Activated CD8-positive, alpha-beta memory T cell treated with anti-CD3 and anti-CD28 coated beads, Interleukin-2, amount 50 U/mL, for 1 hour (primary cell): ENCODE data around the gene CREG2.
"Not testable (repeated sequence)": the region's sequence is repeated elsewhere in the genome, so short reads cannot be mapped to it uniquely, and the experiment has no call there.

Experiments used
- DNase-seq: peaks from one replicate; pipeline ENCODE4 v3.0.0-alpha.2; 2020; ENCODE audit errors: extremely low read depth

CREG2 gene

DNA sequence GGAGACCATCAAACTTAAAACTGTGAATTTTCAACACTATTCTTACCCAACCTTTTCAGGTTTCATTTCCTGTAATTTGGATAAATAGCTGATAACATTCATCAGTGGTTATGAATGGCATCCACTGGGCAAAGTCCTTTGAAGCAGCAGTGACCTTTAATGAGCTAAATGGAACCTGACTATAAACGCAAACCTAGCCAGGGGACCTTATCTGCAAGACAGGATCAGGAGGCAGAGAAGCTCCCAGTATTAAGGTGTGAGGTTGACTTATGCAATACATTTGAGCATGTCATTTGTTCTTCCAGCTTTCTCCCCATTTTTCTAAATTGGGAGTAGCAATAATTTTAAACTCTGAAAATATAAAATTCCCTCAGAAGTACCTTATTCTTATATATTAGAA is 38.4 kb downstream of the CREG2 start:
- DNase-seq: no peak

DNA sequence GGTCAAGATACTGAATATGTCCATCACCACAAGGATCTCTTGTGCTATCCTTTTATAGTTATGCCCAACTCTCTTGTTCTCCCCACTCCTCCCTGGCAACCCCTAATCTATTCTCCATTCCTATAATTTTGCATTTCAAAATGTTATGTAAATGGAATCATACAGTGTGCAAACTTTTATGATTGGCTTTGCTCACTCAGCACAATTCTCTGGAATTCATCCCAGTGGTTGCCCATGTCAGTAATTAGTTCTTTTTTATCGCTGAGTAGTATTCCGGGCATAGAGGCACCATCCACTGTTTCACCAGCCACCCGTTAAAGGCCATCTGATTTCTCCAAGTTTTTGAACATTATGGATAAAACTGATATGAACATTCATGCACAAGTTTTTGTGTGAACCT is 40.4 kb downstream of the CREG2 start:
- DNase-seq: no peak

DNA sequence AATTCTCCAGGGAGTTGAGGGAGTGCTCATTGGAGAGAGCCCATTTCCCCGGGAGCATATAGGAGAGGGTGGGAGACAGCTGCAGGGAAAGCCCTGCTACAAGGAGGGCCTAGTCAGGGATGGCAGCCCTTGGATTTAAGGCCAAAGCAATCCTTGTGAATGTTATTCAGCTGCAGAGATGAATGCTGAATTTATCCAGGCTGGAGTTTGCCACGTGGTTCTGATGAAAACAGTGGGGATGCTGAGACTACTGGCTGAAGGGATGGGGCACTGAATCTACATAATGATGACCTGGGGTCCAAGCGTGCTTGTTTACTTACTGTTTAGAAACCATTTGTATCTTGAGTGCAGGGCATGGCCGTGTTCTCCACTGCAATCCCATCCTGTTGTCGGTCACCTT is 43.2 kb downstream of the CREG2 start:
- no peak for DNase-seq

- DNase-seq: no peak
Measured at GRCh38 chr2:101342625-101343008, 44.7 kb downstream of the CREG2 start.

DNA sequence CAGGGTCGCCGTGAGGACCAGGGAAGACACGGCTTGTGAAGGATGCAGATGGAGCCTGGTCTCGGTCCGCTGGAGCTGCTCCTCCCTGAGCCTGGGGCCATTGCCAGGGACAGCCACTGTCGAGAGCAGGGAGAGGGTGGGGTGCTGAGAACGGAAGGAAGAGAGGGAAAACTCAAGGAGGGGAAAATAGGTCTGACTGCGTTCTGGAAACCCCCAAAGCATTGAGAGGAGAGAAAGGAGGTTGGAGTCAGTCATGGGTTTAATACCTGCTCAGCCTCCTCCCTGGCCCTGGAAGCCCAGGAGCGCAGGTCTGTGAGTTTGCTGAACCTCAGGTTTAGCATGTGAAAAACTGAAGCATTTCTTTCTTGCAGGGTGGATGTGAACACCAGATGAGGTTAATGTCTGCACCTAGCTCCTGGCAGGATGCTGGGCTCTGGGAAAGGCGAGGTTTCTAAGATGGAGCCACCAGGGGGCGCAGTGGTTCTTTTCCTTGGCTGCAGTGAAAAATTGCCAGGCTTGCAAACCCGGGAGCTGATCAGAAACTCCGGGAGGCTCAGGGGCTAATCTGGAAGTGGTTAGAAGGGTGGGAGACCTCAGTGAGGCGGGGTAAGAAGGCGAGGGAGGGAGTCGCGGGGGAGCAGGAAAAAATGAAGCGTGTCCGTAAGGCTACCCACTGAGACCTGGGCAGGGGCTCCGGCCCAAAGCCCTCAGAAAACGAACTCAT is 45.2 kb downstream of the CREG2 start:
- no peak for DNase-seq

DNA sequence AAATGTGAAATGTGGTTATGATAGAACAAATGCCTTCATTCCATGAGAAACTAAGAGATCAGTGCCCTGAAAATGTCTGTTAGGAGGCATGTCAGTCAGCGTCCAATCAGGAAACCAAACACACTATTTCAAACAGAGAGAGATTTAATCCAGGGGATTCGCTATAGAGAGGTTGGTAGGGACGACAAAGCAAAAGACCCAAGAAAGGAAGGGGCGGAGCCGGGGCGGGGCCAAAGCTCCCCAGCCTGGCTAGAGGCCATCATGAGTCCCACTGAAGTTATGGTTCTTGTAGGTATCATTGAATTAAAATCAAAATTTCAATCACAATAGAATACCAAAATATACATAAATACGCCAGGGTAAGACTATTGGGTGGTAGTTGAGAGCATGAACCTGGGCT is 45.9 kb downstream of the CREG2 start:
- no peak for DNase-seq

GRCh38 chr2:101340141-101340551 is 47.2 kb downstream of the CREG2 start:
- no peak for DNase-seq

DNA sequence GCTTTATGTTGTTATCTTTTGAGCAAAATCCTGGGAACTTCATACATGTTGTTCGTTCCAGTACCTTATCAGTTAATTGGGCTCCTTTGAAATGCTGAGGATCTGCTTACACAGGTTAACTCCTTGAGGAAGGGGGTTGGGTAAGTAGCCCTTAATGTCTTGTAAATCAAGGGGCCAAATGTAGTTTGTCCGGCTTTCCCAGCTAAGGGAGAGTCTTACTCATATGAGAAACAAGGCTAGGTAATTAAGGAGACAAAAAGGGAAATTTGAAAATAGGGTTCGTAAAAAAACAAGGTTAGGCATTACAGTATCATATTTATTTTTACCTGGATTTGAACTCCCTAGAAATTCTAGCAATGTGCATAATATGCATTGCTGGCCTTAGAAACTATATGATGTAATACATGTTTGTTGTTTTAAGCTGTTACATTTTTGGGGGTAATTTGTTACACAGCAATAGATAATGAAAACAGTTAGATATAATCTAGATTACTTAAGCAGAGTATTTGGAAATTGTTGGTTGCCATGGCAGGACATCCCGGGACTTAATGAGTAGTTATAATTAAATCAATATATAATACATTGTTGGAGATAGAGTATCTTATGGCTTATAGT is 47.9 kb downstream of the CREG2 start:
- no peak for DNase-seq

GRCh38 chr2:101337877-101338276 is 49.4 kb downstream of the CREG2 start:
- DNase-seq: no peak

GRCh38 chr2:101332885-101333766 is 54.2 kb downstream of the CREG2 start:
- DNase-seq: no peak

GRCh38 chr2:101331202-101331601 is 56.1 kb downstream of the CREG2 start:
- no peak for DNase-seq

DNA sequence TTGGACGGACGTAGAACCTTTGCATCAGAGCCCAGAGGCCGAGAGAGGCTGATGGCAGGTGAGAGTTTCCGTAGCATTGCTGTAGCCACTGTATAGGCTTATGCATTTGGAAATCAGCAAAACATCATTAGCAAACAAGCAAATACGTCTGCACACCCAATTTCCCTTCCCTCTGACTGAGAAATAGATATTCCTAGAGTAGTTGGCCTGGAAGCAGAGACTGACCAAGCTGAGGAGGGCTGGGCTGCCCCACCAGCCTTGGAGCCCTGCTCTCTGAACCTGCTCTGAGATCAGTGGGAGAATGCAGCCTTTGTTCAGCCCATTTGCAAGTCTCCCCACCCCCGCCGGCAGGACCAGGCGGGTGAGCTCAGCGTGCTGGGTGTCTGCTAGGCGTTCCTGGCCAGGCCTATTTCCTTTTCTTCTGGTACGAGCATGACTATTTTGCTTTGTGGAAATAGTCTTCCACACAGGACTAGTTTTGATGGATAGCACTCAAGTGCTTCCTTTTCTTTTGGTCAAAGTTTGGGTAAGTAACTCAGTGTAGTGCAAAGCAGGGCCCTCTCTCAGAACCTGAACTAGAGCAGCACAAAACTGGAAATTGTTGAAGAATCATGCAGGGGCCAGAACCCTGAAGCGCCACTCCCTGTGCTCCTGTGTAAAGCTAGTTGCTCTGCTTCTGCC is 56.9 kb downstream of the CREG2 start:
- DNase-seq: no peak

GRCh38 chr2:101329026-101329425 is 58.3 kb downstream of the CREG2 start:
- no peak for DNase-seq

GRCh38 chr2:101328474-101329007 is 58.8 kb downstream of the CREG2 start:
- DNase-seq: no peak

DNA sequence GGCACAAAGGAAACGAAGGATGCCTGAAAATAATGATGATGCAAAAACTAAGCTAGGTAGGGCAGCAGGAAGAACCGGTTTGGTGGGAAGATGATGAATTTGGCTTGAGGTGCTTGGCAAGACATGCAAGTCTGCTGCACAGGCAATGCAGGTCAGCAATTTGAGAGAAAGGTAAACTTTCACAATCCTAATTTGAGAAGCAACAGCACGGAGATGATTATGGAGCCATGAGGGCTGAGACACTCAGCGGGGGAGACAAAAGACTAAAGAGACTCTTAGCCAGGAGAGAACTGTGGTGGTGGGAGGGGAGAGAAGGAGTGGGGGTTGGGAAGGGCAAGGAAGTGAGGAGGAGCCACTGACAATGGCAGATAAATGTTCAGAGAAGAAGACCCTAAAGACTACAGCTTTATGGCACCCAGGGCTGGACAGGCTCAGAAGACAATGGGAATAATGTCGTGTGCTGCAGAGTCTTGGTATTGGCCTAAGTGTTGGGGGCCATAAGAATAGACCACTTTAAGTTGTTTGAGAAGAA is 59.4 kb downstream of the CREG2 start:
- DNase-seq: no peak

GRCh38 chr2:101325425-101325824 is 61.9 kb downstream of the CREG2 start:
- DNase-seq: no peak

DNA sequence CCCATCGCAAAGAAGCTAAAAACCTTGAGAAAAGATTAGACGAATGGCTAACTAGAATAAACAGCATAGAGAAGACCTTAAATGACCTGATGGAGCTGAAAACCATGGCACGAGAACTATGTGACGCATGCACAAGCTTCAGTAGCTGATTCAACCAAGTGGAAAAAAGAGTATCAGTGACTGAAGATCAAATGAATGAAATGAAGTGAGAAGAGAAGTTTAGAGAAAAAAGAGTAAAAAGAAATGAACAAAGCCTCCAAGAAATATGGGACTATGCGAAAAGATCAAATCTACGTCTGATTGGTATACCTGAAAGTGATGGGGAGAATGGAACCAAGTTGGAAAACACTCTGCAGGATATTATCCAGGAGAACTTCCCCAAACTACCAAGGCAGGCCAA is 70.7 kb downstream of the CREG2 start:
- not testable (repeated sequence) for DNase-seq

- DNase-seq: no peak
Measured at GRCh38 chr2:101311696-101312017, 75.6 kb downstream of the CREG2 start.

DNA sequence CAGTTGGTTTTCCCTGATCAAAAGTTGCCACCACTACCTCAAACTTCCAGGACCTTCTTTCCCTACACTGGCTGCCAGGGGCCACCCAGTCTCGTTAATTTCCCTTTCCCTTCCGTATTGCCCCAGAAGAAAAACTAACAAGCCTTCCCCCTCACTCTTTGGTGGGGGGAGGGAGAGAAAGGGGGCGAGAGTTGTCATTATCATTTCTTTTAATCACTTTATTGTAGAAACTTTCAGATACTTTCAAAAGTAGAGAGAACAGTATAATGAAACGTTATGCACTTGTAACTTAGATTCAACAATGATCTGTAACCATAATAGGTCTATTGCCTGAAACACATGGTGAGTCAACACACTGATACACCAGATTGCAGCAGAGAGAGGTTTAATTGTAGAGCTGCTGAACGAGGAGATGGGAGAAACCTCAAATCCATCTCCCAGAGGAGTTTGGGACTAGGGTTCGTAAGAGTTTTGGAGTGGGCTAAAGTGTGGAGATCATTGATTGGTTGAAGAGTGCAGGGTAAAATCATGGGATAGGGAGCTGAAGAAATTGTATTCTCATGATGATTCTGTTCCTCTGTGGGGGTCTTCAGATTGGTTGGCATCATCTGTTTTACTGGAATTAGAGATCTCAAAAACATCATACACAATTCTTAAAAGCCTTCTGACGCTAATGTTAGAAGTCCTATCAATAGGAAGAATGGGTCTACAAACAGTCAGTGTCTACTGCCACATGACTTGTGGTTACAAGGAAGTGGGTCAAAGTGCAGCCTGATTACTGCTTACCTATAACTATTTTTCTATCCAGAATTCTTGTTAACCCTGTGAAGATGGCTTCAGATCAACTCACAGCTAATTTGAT is 76.2 kb downstream of the CREG2 start:
- no peak for DNase-seq

DNA sequence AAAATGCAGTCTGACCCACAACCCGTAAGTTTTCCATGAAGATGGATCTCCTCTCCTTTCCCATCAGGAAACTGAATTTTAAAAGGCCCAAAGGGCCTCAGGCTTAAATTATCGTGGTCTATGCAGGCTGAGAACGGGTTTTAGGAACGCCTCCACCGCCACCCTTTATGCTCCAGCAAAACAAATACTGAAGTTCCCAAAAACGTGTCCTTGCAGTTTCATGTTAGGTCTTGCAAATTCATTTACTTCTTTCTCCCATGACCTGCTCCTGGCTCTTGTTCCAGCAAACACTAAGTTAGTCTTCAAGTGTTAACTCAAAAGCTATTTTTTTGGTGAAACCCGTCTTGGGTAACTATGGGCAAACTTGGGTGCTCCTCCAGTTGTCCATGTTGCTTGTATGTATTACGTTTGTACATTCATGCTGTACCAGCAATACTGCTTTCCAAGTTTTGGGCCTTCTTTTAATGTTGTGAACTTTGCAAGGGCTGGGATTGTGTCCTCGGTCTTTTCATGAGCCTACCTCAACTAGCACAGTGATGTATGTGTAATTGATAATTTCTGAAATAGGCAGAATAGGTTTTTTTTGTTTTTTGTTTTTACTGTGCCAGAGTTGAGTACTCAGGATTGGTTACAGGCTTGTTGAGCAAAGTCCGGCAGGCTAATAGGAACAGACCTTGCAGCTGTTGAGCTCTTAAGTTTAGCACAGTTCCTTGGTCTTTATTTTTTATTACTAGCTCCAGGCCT is 77.0 kb downstream of the CREG2 start:
- DNase-seq: no peak
